ENCODE results near the gene SLC2A13. TPM values are rescaled to one million over a fixed set of nuclear protein-coding genes. Genes with fewer than 3 reads are reported as not detected.

Gene SLC2A13
- total RNA-seq, 6 donors from 2014 or later: 9.9 to 25.9 (median 16.0) TPM

DNA sequence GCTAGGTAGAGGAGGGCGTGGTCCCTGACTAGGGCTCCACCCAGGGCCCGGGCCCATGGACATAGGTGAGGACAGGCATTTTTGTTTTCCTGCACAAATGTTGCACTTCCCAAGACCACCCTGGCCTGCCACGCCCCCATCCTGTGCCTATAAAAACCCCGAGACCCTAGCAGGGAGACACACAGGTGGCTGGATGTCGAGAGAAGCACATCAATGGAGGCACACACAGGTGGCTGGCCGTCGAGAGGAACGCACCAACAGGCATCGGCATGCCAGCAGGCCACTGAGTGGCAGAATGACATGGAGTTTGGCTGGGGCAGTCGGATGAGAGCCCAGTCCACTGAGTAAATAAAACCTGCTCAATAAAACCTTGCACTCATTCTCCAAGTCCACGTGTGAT is 328.4 kb downstream of the SLC2A13 start:
- TF ChIP-seq, protein P1, sequence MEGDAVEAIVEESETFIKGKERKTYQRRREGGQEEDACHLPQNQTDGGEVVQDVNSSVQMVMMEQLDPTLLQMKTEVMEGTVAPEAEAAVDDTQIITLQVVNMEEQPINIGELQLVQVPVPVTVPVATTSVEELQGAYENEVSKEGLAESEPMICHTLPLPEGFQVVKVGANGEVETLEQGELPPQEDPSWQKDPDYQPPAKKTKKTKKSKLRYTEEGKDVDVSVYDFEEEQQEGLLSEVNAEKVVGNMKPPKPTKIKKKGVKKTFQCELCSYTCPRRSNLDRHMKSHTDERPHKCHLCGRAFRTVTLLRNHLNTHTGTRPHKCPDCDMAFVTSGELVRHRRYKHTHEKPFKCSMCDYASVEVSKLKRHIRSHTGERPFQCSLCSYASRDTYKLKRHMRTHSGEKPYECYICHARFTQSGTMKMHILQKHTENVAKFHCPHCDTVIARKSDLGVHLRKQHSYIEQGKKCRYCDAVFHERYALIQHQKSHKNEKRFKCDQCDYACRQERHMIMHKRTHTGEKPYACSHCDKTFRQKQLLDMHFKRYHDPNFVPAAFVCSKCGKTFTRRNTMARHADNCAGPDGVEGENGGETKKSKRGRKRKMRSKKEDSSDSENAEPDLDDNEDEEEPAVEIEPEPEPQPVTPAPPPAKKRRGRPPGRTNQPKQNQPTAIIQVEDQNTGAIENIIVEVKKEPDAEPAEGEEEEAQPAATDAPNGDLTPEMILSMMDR (IDR thresholded peaks at IDR 0.05): no peak
- no peak for TF ChIP-seq POLR2A (IDR thresholded peaks at IDR 0.05)
- TF ChIP-seq POLR2AphosphoS5 (IDR thresholded peaks at IDR 0.05): no peak
- ATAC-seq (ENCODE audit: low FRiP score in 2 of 2) (no peak), DNase-seq (peak in 1 of 2 donors; percentile 27)
- Histone ChIP-seq H3K27me3 (no peaks in the 10 kb centered on the region), H3K27ac (no peak overlapping the region), H3K4me3 (no peak overlapping the region), H3K4me1 (peaks cover 0 to 5% (median 0%) of the 10 kb centered on the region in 4 donors), H3K36me3 (no peaks in the 10 kb centered on the region), H3K9me3 (no peaks in the 10 kb centered on the region)
- WGBS, 2 donors: 84 to 94% methylated on average over 5 to 11 of the region's 11 CpGs

DNA sequence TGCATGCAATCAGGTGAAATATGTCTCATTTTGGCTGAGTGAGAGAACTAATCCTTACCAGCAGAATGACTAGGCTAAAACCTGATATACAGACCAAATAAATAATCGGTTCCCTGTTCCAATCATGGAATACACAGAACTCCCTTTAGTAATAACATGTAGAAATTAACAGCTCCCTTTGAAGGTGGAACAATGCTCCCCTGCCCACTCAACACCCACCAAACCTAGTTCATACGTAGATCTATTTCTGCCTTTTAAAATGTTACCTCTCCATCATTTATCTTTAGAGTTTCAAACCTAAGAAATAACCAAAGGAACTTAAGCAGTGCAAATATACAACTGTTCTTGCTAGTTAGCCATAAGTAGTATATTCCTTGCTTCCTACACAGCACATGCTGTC is 332.6 kb downstream of the SLC2A13 start:
- Histone ChIP-seq H3K9me3 (no peaks in the 10 kb centered on the region), H3K27me3 (no peaks in the 10 kb centered on the region), H3K4me3 (no peak overlapping the region), H3K4me1 (no peaks in the 10 kb centered on the region), H3K36me3 (no peaks in the 10 kb centered on the region), H3K27ac (no peak overlapping the region)
- DNase-seq (no peak), ATAC-seq (ENCODE audit: low FRiP score in 2 of 2) (no peak)
- TF ChIP-seq POLR2AphosphoS5 (IDR thresholded peaks at IDR 0.05): no peak
- no peak for TF ChIP-seq EP300 (IDR thresholded peaks at IDR 0.05)
- TF ChIP-seq, protein P1 (IDR thresholded peaks at IDR 0.05): no peak
- TF ChIP-seq POLR2A (IDR thresholded peaks at IDR 0.05): no peak
- 91 to 98% methylated on average over 2 of the region's 2 CpGs for WGBS, 2 donors

DNA sequence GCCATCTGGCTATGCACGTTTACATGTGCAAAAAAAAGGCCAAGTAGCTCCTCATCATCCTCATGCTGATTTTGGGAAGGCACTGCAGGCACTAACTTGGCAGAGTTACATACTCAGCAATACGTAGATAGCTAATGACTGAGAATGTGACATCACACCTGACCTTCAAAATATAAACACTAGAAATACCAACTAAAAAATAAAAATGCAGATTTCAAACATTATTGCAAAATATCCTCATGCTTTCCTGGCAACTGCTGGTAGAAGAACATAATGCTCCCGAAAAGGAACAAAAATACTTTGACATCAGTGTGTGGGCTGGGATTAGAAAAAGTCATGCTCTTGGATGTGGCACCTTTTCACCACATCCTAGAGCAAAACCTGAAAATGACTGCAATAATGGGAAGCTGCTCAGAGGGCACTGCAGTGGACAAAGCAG is 333.0 kb downstream of the SLC2A13 start:
- WGBS, 2 donors: 52 to 59% methylated on average over 3 of the region's 3 CpGs
- TF ChIP-seq, protein P1 (IDR thresholded peaks at IDR 0.05): no peak
- no peak for TF ChIP-seq EP300 (IDR thresholded peaks at IDR 0.05)
- TF ChIP-seq POLR2AphosphoS5 (IDR thresholded peaks at IDR 0.05): no peak
- TF ChIP-seq POLR2A (IDR thresholded peaks at IDR 0.05): no peak
- no peak overlapping the region for H3K4me3 ChIP-seq
- H3K9me3 ChIP-seq: no peaks in the 10 kb centered on the region
- ATAC-seq (ENCODE audit: low FRiP score in 2 of 2) (no peak), DNase-seq (no peak)
- H3K4me1 ChIP-seq: no peaks in the 10 kb centered on the region
- H3K36me3 ChIP-seq: no peaks in the 10 kb centered on the region
- no peaks in the 10 kb centered on the region for H3K27me3 ChIP-seq
- no peak overlapping the region for H3K27ac ChIP-seq

DNA sequence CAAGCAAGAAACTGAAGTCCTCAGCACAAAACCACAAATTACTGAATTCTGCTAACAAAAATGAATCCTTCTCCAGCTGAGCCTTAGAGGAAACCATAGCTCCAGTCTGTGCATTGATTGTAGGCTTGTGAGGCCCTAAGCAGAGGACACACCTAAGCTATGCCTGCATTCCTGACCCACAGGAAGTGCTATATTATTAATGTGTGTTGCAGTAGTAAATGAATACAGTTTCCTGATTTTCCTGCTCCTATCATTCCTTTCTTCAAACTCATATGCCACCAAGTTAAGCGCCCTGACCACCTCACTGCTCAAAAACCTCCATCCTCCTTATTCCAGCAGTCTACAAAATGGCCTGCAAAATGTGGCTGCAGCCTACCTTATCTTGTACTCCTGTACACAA is 334.4 kb downstream of the SLC2A13 start:
- WGBS, 2 donors: 100% methylated on average over 1 of the region's 1 CpG
- H3K27ac ChIP-seq: no peak overlapping the region
- ATAC-seq (ENCODE audit: low FRiP score in 2 of 2) (no peak), DNase-seq (no peak)
- no peaks in the 10 kb centered on the region for H3K27me3 ChIP-seq
- TF ChIP-seq POLR2A (IDR thresholded peaks at IDR 0.05): no peak
- TF ChIP-seq EP300 (IDR thresholded peaks at IDR 0.05): no peak
- TF ChIP-seq POLR2AphosphoS5 (IDR thresholded peaks at IDR 0.05): no peak
- TF ChIP-seq, protein P1 (IDR thresholded peaks at IDR 0.05): no peak
- H3K4me3 ChIP-seq: no peak overlapping the region
- H3K4me1 ChIP-seq: no peaks in the 10 kb centered on the region
- no peaks in the 10 kb centered on the region for H3K9me3 ChIP-seq
- H3K36me3 ChIP-seq: no peaks in the 10 kb centered on the region

DNA sequence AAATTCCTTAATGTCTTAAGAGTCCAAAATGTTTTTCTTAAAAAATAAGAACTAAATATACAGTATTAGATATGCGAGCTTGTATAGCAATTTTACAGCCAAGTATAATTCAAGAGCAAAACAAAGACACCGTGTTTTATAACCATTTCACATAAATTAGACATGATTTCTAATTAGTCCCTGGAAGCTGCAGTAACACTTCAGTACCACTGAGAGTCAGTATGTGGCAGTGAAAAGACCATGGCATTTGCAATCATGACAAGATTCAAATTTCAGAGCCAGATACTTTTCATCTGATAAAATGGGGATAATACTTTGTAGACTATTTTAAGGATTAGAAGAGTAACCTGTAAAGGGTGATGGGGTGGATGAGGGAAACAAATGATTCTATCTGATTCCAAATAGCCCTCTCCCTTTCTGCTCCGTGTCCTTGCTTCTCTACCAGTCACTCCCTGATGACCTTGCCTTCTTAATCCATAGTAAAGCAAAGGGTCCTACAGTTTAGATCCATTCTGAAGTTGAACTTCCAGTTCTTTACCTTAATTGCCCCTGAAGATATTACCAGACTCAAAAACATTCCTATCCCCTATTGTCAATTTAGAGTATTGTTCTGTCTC is 340.8 kb downstream of the SLC2A13 start:
- H3K27ac ChIP-seq: no peak overlapping the region
- DNase-seq (no peak), ATAC-seq (ENCODE audit: low FRiP score in 2 of 2) (peak in 1 of 2 donors; percentile 69)
- TF ChIP-seq POLR2A (IDR thresholded peaks at IDR 0.05) (no peak), POLR2AphosphoS5 (IDR thresholded peaks at IDR 0.05) (no peak), EP300 (IDR thresholded peaks at IDR 0.05) (no peak)
- TF ChIP-seq, protein P1 (IDR thresholded peaks at IDR 0.05): peak; percentile 50 to 77 (median 64)
- 57 to 60% methylated on average over 3 of the region's 3 CpGs for WGBS, 2 donors
- no peaks in the 10 kb centered on the region for H3K27me3 ChIP-seq
- H3K4me1 ChIP-seq: no peaks in the 10 kb centered on the region
- no peak overlapping the region for H3K4me3 ChIP-seq
- H3K9me3 ChIP-seq: no peaks in the 10 kb centered on the region
- peaks cover 0 to 8% (median 5%) of the 10 kb centered on the region in 4 donors for H3K36me3 ChIP-seq

Data from upper lobe of left lung (tissue), 6 donors.